Smooth muscle cell (in vitro differentiated cells): ENCODE results near the gene MEF2C. TPM values are rescaled to one million over a fixed set of nuclear protein-coding genes. Genes with fewer than 3 reads are reported as not detected.

Source experiments
- DNase-seq: peaks from one replicate; lab custom pipeline; 2025; ENCODE audit not compliant: unreplicated experiment; lab: John Stamatoyannopoulos, UW
- H2AFZ ChIP-seq: fragments of 200-600 bp; sonication (generic); 2 replicates; pipeline ENCODE4 v1.6.0; 2016; ENCODE audit warnings: antibody characterized with exemption, low read depth, mild to moderate bottlenecking
- H3F3A ChIP-seq: fragments of 200-600 bp; sonication (generic); 2 replicates; pipeline ENCODE4 v1.6.0; 2017; ENCODE audit warnings: antibody characterized with exemption, low read depth
- H3K27ac ChIP-seq: fragments of 200-600 bp; sonication (generic); 2 replicates; pipeline ENCODE4 v1.5.1; 2016; ENCODE audit warnings: low read depth, mild to moderate bottlenecking
- H3K27me3 ChIP-seq: fragments of 200-600 bp; sonication (generic); 2 replicates; pipeline ENCODE4 v1.6.1; 2016; ENCODE audit warnings: low read depth, mild to moderate bottlenecking
- H3K36me3 ChIP-seq: fragments of 200-600 bp; sonication (generic); 2 replicates; pipeline ENCODE4 v1.5.1; 2016; ENCODE audit warnings: low read depth
- H3K4me1 ChIP-seq: fragments of 200-600 bp; sonication (generic); 2 replicates; pipeline ENCODE4 v1.5.1; 2016; ENCODE audit warnings: low read depth
- H3K4me2 ChIP-seq: fragments of 200-600 bp; sonication (generic); 2 replicates; pipeline ENCODE4 v1.6.0; 2016; ENCODE audit warnings: mild to moderate bottlenecking
- H3K4me3 ChIP-seq: fragments of 200-600 bp; sonication (generic); 2 replicates; pipeline ENCODE4 v1.5.1; 2016; ENCODE audit warnings: mild to moderate bottlenecking
- H3K79me2 ChIP-seq: fragments of 200-600 bp; sonication (generic); 2 replicates; pipeline ENCODE4 v1.6.0; 2016; ENCODE audit warnings: low read depth, mild to moderate bottlenecking
- H3K9ac ChIP-seq: fragments of 200-600 bp; sonication (generic); 2 replicates; pipeline ENCODE4 v1.6.0; 2016; ENCODE audit warnings: low read depth
- H3K9me3 ChIP-seq: fragments of 200-600 bp; sonication (generic); replicated peaks from 2 replicates; pipeline ENCODE4 v1.5.1; 2016; ENCODE audit warnings: low read depth
- H4K20me1 ChIP-seq: fragments of 200-600 bp; sonication (generic); 2 replicates; pipeline ENCODE4 v1.6.0; 2016; ENCODE audit warnings: low read depth
- CTCF ChIP-seq: fragments of 200-600 bp; sonication (generic); IDR thresholded peaks from 2 replicates; pipeline ENCODE4 v1.5.1; 2017; ENCODE audit warnings: borderline replicate concordance, mild to moderate bottlenecking, antibody characterized with exemption; ENCODE audit not compliant: insufficient read depth, poor library complexity, severe bottlenecking
- WGBS: methylation state at CpG from one replicate; pipeline ENCODE4 v1.1.7; 2016; ENCODE audit warnings: low lambda C conversion rate; 5-methylcytosine and 5-hydroxymethylcytosine counted together
- polyA plus RNA-seq: library from polyadenylated mRNA; unstranded; fragments of >200 nt; fragmentation: Nextera tagmentation; extraction: Ambion mirVana; gene quantifications from 2 replicates; pipeline ENCODE4 v1.2.1, GENCODE V29; 2016
- total RNA-seq: library from RNA; depleted of rRNA; stranded (reverse); fragments of >200 nt; gene quantifications from 2 replicates; pipeline ENCODE4 v1.2.3, GENCODE V29; 2014

The MEF2C gene
- total and polyA plus RNA-seq, 2 experiments from 2014 or later: 11.4 to 14.0 TPM

- no peak for TF ChIP-seq CTCF
- H3K9ac ChIP-seq: no peak overlapping the region
- no peaks in the 10 kb centered on the region for H3K9me3 ChIP-seq
- H3K27ac ChIP-seq: no peak overlapping the region
- DNase-seq: no peak
- H3K36me3 ChIP-seq: no peaks in the 10 kb centered on the region
- H3K4me1 ChIP-seq: peaks cover 7% of the 10 kb centered on the region
- H3F3A ChIP-seq: peaks cover 4% of the 10 kb centered on the region
- H4K20me1 ChIP-seq: no peaks in the 10 kb centered on the region
- peaks cover 100% of the 10 kb centered on the region for H3K27me3 ChIP-seq
- peak overlapping the region; percentile 58 for H3K4me3 ChIP-seq
- no peak overlapping the region for H2AFZ ChIP-seq
- H3K4me2 ChIP-seq: no peak overlapping the region
- WGBS: 4% methylated on average over 15 of the region's 15 CpGs
- H3K79me2 ChIP-seq: no peaks in the 10 kb centered on the region
Observed at GRCh38 chr5:88673253-88674105, 209.5 kb downstream of the MEF2C start.

- Histone ChIP-seq H3K79me2 (no peaks in the 10 kb centered on the region), H3K4me2 (no peak overlapping the region), H3F3A (peaks cover 4% of the 10 kb centered on the region), H3K27ac (no peak overlapping the region), H2AFZ (no peak overlapping the region), H3K4me1 (peaks cover 7% of the 10 kb centered on the region), H3K4me3 (no peak overlapping the region), H3K36me3 (no peaks in the 10 kb centered on the region), H3K9me3 (no peaks in the 10 kb centered on the region), H4K20me1 (no peaks in the 10 kb centered on the region), H3K9ac (no peak overlapping the region), H3K27me3 (peaks cover 100% of the 10 kb centered on the region)
- DNase-seq: no peak
- no peak for TF ChIP-seq CTCF
- WGBS: 2% methylated on average over 39 of the region's 39 CpGs
Observed at GRCh38 chr5:88672644-88673252, 210.2 kb downstream of the MEF2C start.

- H3K9ac ChIP-seq: no peak overlapping the region
- H3K4me1 ChIP-seq: peaks cover 12% of the 10 kb centered on the region
- no peaks in the 10 kb centered on the region for H4K20me1 ChIP-seq
- DNase-seq: no peak
- 5% methylated on average over 25 of the region's 25 CpGs for WGBS
- no peak overlapping the region for H3K27ac ChIP-seq
- H3K9me3 ChIP-seq: no peaks in the 10 kb centered on the region
- peaks cover 100% of the 10 kb centered on the region for H3K27me3 ChIP-seq
- no peak overlapping the region for H2AFZ ChIP-seq
- no peak overlapping the region for H3K4me3 ChIP-seq
- TF ChIP-seq CTCF: no peak
- H3K36me3 ChIP-seq: no peaks in the 10 kb centered on the region
- H3K4me2 ChIP-seq: no peak overlapping the region
- H3F3A ChIP-seq: peaks cover 4% of the 10 kb centered on the region
- no peaks in the 10 kb centered on the region for H3K79me2 ChIP-seq
Observed at GRCh38 chr5:88671505-88672499, 211.2 kb downstream of the MEF2C start.
